UCSD-AML1 (cell line): Measurements from ENCODE around the gene TRHDE.

Experiments used
- DNase-seq: peaks from one replicate; lab custom pipeline; 2025; ENCODE audit not compliant: unreplicated experiment; lab: John Stamatoyannopoulos, UW

TRHDE gene

DNA sequence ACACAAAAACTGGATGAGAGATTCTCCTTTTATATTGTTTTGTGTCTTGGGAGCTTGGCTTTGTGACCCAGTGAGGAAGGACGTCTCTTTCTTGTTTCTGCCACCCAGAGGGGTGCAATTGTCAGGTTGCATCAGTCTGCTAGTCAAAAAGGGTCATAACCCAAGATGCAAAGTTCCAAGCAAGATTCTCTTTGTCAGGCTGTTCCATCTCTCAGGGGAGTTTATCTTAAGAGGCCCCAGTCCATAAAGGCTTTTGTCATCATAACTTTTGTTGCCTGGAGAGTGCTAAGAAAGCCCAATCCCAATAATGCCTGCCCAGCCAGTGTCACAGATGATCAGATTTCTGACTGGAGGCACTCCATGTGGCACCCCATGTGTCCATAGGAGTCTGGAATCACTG, 444.9 kb downstream of the TRHDE start:
- no peak for DNase-seq
